ENCODE data around the gene THAP12. TPM values are rescaled to one million over a fixed set of nuclear protein-coding genes. Genes with fewer than 3 reads are reported as not detected.

The THAP12 gene
- total RNA-seq, 1 donor from 2014 or later = 42.7 TPM

DNA sequence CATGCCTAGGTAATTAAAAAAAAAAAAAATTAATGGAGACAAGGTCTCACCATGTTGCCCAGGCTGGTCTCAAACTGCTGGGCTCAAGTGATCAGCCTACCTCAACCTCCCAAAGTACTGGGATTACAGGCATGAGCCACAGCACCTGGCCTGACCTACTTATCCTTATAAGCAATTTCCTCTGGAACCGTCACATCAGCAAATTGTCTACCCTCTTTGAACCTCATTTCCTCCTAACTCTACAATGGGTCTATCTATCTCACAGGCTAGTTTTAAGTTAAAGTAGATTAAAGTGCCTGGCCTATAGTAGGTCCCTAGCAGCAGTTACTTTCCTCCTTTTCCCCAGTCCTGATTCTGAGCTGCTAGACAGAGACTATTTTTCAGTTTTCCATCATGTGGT, 43.5 kb downstream of the THAP12 start:
- Mint-ChIP-seq H3K36me3 (ENCODE audit: low read depth, unreplicated experiment) (peaks cover 24% of the 10 kb centered on the region), H3K27me3 (ENCODE audit: unreplicated experiment) (peaks cover 10% of the 10 kb centered on the region), H3K4me1 (ENCODE audit: unreplicated experiment) (peaks cover 11% of the 10 kb centered on the region), H3K27ac (ENCODE audit: unreplicated experiment) (no peak overlapping the region), H3K9me3 (ENCODE audit: unreplicated experiment) (peaks cover 18% of the 10 kb centered on the region), H3K4me3 (ENCODE audit: unreplicated experiment) (no peak overlapping the region)
- no peak for DNase-seq (ENCODE audit: low spot score)
- TF ChIP-seq, protein P1, sequence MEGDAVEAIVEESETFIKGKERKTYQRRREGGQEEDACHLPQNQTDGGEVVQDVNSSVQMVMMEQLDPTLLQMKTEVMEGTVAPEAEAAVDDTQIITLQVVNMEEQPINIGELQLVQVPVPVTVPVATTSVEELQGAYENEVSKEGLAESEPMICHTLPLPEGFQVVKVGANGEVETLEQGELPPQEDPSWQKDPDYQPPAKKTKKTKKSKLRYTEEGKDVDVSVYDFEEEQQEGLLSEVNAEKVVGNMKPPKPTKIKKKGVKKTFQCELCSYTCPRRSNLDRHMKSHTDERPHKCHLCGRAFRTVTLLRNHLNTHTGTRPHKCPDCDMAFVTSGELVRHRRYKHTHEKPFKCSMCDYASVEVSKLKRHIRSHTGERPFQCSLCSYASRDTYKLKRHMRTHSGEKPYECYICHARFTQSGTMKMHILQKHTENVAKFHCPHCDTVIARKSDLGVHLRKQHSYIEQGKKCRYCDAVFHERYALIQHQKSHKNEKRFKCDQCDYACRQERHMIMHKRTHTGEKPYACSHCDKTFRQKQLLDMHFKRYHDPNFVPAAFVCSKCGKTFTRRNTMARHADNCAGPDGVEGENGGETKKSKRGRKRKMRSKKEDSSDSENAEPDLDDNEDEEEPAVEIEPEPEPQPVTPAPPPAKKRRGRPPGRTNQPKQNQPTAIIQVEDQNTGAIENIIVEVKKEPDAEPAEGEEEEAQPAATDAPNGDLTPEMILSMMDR (IDR thresholded peaks at IDR 0.05; ENCODE audit: unreplicated experiment) = no peak

DNA sequence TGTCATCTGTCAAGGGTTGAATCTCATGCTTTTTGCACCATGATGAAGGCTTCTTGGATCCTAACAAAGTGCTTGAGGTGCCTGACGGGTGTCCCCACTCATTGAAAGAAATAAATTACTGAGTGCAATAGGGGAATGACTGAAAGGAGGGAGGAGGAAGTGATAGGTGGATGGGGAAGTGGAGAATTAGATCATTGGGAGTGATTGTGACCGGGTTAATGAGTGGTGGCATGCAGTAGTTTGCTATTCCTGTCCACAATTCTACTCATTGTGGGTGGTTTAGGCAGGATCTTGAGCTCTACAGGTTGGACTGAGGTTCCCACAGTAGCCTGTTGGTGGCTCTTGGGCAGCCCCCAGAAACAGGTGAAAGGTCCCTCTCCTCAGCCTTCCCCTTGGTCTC, 44.3 kb downstream of the THAP12 start:
- TF ChIP-seq, protein P1 (IDR thresholded peaks at IDR 0.05; ENCODE audit: unreplicated experiment) = no peak
- Mint-ChIP-seq H3K27ac (ENCODE audit: unreplicated experiment) (peak overlapping the region; percentile 49), H3K27me3 (ENCODE audit: unreplicated experiment) (peaks cover 10% of the 10 kb centered on the region), H3K36me3 (ENCODE audit: low read depth, unreplicated experiment) (peaks cover 24% of the 10 kb centered on the region), H3K9me3 (ENCODE audit: unreplicated experiment) (peaks cover 18% of the 10 kb centered on the region), H3K4me3 (ENCODE audit: unreplicated experiment) (peak overlapping the region; percentile 38), H3K4me1 (ENCODE audit: unreplicated experiment) (peaks cover 11% of the 10 kb centered on the region)
- DNase-seq (ENCODE audit: low spot score) = no peak

DNA sequence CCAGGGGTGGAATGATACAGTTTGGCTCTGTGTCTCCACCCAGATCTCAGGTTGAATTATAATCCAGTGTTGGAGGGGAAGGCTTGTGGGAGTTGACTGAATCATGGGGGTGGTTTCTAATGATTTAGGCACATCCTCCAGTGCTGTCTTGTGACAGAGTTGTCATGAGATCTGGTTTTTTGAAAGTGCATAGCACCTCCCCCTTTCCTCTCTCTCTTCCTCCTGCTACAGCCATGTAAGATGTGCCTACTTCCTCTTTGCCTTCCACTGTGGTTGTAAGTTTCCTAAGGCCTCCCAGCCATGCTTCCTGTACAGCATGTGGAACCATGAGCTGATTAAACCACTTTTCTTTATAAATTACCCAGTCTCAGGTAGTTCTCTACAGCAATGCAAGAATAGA, 45.1 kb downstream of the THAP12 start:
- TF ChIP-seq, protein P1 (IDR thresholded peaks at IDR 0.05; ENCODE audit: unreplicated experiment) = no peak

DNA sequence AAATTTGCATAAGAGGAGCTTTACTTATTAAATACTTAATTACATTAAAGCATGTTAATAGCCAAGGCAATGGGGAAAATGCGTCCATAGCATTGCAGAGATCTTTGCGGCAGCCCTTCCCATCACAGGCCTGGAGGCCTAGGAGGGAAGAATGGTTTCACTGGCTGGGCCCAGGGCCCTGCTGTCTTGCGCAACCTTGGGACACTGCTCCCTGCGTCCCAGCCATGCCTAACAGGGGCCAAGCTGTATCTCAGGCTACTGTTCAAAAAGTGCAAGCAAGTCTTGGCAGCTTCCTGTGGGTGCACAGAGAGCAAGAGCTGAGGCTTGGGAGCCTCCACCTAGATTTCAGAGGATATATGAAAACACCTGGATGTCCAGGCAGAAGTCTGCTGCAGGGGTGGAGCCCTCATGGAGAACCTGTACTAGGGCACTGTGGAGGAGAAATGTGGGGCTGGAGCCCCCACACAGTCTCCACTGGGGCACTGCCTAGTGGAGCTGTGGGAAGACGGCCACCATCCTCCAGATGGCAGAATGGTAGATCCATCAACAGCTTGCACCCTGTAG, 46.0 kb downstream of the THAP12 start:
- TF ChIP-seq, protein P1 (IDR thresholded peaks at IDR 0.05; ENCODE audit: unreplicated experiment) = no peak
- Mint-ChIP-seq H3K36me3 (ENCODE audit: low read depth, unreplicated experiment) (peaks cover 24% of the 10 kb centered on the region), H3K4me3 (ENCODE audit: unreplicated experiment) (no peak overlapping the region), H3K4me1 (ENCODE audit: unreplicated experiment) (peaks cover 11% of the 10 kb centered on the region), H3K27ac (ENCODE audit: unreplicated experiment) (no peak overlapping the region), H3K27me3 (ENCODE audit: unreplicated experiment) (peaks cover 12% of the 10 kb centered on the region), H3K9me3 (ENCODE audit: unreplicated experiment) (peaks cover 18% of the 10 kb centered on the region)
- no peak for DNase-seq (ENCODE audit: low spot score)

More for the DNA sequence above, 45.1 kb downstream of the THAP12 start:
- Mint-ChIP-seq H3K27ac (ENCODE audit: unreplicated experiment) (peak overlapping the region; percentile 49), H3K36me3 (ENCODE audit: low read depth, unreplicated experiment) (peaks cover 24% of the 10 kb centered on the region), H3K4me1 (ENCODE audit: unreplicated experiment) (peaks cover 11% of the 10 kb centered on the region), H3K27me3 (ENCODE audit: unreplicated experiment) (peaks cover 11% of the 10 kb centered on the region), H3K4me3 (ENCODE audit: unreplicated experiment) (peak overlapping the region; percentile 38), H3K9me3 (ENCODE audit: unreplicated experiment) (peaks cover 18% of the 10 kb centered on the region)
- no peak for DNase-seq (ENCODE audit: low spot score)

DNA sequence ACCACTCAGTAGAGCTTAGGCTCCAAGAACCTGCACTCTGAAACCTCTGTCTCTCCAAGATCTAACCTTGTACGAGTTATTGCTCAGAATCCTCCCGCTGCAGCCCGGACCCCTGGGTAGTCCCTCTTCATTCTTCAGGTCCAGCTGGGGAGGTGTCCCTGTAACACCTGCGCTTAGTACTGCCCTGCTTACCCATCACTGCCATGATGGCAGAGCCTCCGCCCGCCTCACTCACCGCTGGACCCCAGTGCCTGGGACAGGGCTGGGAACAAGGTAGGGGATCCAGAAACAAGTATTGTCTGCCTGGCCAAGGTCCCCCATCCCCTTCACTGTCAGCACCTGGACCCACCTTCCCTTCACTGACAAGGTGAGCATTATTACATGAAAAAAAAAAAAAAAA, 50.3 kb downstream of the THAP12 start:
- Mint-ChIP-seq H3K4me3 (ENCODE audit: unreplicated experiment) (no peak overlapping the region), H3K4me1 (ENCODE audit: unreplicated experiment) (peaks cover 17% of the 10 kb centered on the region), H3K9me3 (ENCODE audit: unreplicated experiment) (peaks cover 10% of the 10 kb centered on the region), H3K36me3 (ENCODE audit: low read depth, unreplicated experiment) (peaks cover 15% of the 10 kb centered on the region), H3K27ac (ENCODE audit: unreplicated experiment) (peak overlapping the region; percentile 52), H3K27me3 (ENCODE audit: unreplicated experiment) (peaks cover 5% of the 10 kb centered on the region)
- DNase-seq (ENCODE audit: low spot score) = no peak
- TF ChIP-seq, protein P1 (IDR thresholded peaks at IDR 0.05; ENCODE audit: unreplicated experiment) = no peak

Data from endothelial cell (in vitro differentiated cells).